SK-N-SH treated with all-trans-retinoic acid at 6 μM for 48 hours (cell line): ENCODE data around the gene PRKG1.

ENCODE experiments used
- ARNTL ChIP-seq: fragments of 450-650 bp; formaldehyde crosslinking; IDR thresholded peaks from 2 replicates; pipeline ENCODE4 v1.5.0; 2020; ENCODE audit warnings: low read depth, mild to moderate bottlenecking, moderate library complexity, borderline replicate concordance
- CSRNP3 ChIP-seq: fragments of 250-450 bp; sonication (Bioruptor Pico); IDR thresholded peaks from 2 replicates; pipeline ENCODE4 v1.5.1; 2021; ENCODE audit warnings: mild to moderate bottlenecking, moderate library complexity
- PATZ1 ChIP-seq: fragments of 250-450 bp; sonication (Bioruptor Pico); IDR thresholded peaks from 2 replicates; pipeline ENCODE4 v1.8.0; 2020; ENCODE audit warnings: mild to moderate bottlenecking, moderate library complexity, borderline replicate concordance
- PPARA ChIP-seq: fragments of 250-450 bp; sonication (Bioruptor Pico); IDR thresholded peaks from 2 replicates; pipeline ENCODE4 v1.5.0; 2020; ENCODE audit warnings: mild to moderate bottlenecking, borderline replicate concordance
- RARB ChIP-seq: fragments of 250-450 bp; sonication (Bioruptor Pico); IDR thresholded peaks from 2 replicates; pipeline ENCODE4 v1.8.0; 2021; ENCODE audit warnings: mild to moderate bottlenecking, moderate library complexity
- ZFP30 ChIP-seq: fragments of 450-650 bp; formaldehyde crosslinking; IDR thresholded peaks from 2 replicates; pipeline ENCODE4 v1.5.0; 2022; ENCODE audit warnings: mild to moderate bottlenecking, moderate library complexity

- TF ChIP-seq CSRNP3 (CRISPR knock-in tag): no peak
- TF ChIP-seq ZFP30: no peak
- TF ChIP-seq PATZ1: no peak
- no peak for TF ChIP-seq RARB
- no peak for TF ChIP-seq ARNTL
- no peak for TF ChIP-seq PPARA
Observed at GRCh38 chr10:51255381-51255780, 181.1 kb downstream of the PRKG1 start.
